Inferior parietal cortex (tissue), 1 donor: ENCODE results near the gene FRS2.

Source experiments
- DNase-seq: peaks from one replicate; pipeline ENCODE4 v3.0.0-alpha.2; 2016; ENCODE audit errors: extremely low spot score

Gene FRS2

DNA sequence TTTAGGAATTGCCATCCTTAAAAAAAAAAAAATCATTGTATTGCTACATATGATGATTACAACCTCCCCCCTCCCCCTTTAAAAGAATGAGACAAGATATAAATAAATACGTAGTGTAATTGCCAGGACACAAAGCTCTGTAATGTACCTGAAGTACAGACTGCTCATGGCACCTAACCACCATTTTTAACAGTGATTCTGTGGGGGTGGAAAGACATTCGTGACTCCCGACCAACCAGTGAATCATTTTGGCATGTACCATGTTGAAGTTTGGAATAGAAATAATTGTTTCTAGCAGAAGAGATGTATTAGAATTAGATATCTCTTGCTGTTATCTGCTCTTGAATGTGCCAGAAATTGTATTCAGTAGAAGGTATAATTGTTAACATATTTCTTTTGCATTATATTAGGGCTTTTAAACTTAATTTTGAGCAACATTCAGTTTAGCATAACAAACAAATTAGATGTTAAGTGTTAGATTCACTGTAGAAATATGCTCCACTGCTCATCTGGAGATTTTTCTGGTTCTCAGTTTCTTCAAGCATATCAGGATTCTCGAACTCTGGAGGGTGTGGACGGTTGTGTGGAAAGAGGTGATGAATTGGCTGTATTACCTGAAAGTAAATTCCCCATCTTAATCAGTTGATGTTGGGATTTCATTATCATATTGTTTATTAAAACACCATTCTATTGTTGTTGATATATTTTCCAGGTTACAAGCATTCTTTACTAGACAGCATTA, 31.1 kb downstream of the FRS2 start:
- DNase-seq: no peak

DNA sequence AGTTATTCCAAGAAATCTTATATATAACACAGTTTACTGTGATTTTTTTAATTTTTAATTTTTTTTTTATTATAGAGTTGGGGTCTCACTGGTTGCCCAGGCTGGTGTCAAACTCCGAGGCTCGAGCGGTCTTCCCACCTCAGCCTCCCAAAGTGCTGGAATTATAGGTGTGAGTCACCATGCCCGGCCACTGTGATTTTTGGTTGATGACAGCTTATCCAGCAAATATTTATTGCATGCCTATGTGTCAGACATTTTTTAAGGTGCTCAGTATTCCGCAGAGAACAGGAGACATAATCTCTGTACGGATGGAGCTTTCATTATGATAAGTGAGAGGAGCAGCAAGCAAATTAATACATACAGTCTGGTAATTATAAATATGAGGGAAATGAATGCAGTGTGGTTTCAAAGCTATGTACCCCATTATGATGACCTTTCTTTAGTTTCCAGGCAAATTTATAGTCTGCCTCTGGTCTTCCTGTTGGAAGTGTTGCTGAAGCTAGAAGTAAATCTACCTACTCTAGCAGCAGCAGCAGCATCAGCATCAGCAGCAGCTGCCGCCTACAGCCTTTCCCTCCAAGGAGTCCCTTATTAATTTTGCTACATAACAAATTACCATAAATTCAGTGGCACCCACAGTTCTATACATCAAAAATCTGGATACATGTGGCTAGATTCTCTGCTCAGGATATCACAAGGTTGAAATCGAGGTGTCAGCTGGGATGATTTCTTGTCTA, 32.3 kb downstream of the FRS2 start:
- no peak for DNase-seq

DNA sequence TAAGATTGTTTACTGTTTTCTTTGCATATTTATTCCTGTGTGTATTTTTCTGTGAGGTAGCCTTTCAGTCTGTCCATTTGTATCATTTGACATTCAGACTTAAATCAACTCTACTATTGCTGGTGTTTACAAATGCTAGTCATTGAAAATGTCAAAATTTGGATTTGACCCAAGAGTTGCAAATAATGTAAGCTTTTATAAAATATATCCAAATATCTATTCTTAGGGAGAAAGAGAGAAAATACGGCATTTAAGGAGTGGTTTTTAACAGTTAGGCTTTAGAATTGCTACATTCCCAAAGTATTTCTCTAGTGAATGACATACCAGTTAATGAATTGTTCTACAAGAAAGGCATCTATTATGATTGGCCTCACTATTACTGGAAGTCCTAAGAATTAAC, 37.9 kb downstream of the FRS2 start:
- no peak for DNase-seq

DNA sequence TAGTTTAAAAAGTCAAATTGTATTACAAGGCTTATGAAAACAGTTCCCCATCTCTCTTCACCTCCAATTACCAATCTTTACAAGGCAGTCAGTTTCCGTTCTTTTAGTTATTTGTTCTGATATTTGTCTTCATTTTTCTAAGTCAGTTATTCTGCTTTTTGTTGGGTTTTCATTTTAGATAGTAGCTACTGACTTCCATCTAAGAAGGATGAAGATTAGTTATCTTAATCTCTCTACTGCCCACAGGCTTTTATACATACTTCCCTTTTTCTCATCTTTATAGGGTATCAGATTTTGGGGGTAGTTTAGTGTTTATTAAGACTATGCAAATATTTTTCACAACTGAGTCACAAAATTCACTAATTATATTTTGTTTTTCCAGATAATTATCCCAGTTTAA, 38.4 kb downstream of the FRS2 start:
- no peak for DNase-seq

DNA sequence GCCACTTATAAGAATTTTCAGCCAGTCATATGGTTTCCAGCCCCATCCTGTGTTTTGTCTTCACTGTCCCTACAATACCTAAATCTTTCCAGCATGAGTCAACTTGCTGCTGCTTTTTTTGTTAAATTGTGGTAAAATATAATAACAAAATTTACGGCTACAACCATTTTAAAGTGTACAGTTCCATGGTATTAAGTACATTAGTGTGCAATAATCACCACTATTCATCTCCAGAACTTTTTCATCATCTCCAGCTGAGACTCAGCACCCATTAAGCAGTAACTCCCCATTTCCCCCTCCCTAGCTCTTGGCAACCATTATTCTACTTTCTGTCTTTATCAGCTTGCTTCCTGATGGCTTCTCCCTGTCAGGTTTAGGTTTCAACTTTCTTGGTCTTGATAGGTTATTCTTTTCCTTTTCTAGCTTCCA, 39.1 kb downstream of the FRS2 start:
- no peak for DNase-seq

DNA sequence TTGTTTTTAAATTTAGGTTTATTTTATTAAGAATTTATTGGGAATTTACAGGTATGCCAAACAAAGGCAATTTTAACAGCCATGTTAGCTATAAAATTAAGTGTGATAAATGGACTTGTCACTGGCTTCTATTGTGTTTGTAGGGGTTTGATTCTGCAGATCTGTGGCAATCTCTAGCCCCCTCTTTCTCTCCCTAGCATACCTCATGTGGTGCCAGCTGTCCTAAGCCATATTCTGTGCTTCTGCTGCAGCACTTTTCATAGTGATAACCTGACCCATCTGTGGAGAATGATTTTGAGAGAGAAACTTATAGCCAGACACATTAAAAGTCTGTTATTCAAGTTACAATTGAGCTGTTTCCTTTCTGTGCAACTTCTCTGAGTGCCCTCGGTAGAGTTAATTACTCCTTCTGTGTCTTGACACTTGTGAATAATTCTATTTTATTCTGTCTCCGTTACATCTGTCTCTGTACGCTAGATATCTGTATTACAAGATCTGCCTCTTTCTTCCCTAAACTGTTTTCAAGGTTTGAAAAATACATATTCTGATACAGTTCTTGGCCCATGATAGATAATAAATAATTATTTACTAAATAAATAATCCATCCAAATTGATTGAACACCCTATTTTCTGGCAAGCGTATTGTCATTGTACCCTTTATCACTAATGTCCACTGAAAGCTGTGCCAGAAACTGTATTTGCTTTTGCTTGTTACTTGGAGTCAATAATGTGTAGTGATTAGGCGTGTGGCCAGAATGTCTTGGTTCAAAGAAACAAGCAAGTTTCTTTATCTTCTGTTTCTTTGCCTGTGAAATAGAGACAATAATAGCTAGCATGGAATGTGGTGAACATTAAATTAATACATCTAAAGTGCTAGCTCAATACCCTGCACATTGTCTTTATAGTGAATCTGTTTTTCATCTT, 40.0 kb downstream of the FRS2 start:
- DNase-seq: no peak

DNA sequence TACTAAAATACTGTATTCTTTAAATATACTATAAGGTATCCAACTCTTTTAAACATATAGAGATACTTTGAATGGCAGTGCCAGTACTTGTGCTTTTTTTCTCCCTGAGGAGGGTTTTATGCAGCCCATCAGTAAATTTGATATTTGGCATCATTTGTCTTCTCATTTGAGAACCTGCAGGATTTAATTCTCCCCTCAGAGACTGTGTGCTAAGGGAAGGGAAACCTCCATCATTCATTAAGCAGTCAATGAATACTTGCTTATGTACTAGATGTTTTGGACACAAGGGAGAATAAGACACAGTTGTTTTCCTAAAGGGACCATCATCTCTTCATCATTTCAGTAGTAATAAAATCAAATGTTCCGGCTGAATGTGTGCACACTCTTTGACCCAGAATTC, 40.8 kb downstream of the FRS2 start:
- DNase-seq: no peak

DNA sequence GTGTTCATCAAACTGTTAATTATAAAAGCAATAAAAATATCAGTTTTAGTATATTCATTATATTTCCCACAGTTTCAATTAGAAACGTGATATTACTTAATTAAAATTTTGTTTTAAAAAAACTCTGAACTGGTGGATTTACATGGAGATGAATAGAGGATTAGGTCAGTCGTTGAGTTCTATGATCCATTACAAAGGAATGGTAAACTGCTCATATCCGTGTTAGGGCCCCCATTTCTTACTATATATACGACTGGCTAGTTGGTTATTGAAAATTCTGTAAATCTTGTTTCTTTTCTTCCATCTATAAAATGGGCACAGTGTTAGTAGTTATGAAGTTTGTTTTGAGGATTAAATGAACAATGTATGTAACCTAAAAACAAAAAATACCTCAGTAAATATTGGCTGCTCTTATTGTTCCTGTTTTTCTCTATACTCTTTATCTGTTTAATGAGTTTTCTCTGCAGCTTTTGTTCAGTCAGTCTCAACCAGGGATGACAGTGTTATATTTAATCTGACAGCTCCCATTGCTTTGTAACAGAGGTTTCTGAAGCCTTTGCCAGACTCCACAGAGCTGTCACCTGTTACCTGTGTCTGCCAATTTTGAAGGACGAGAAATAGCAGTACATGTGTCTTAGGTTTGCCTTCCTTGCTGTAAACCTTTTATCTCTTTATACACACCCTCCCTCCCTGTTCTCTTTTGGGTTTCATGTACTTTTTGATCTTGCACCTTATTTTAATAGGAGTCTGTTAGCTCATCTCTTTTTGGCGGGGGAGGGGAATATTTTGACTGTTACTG, 41.5 kb downstream of the FRS2 start:
- DNase-seq: no peak

DNA sequence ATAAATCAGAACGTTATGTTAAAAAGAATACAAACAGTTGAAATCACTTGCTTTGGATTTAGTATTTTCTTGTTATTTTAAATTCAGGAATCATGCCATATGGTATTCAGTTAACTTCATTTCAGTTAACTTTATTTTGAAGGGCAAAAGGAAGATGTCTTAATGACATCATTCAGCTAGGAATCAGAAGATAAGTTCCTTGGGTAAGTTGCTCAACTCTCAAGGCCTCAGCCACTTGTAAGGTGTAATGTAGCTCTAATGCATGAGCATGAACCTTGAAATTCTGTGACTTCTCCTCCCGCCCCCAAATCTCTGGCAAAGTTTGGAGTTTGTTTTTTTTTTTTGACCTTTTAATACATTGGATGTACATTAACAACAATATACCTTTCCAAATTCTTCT, 42.6 kb downstream of the FRS2 start:
- no peak for DNase-seq

DNA sequence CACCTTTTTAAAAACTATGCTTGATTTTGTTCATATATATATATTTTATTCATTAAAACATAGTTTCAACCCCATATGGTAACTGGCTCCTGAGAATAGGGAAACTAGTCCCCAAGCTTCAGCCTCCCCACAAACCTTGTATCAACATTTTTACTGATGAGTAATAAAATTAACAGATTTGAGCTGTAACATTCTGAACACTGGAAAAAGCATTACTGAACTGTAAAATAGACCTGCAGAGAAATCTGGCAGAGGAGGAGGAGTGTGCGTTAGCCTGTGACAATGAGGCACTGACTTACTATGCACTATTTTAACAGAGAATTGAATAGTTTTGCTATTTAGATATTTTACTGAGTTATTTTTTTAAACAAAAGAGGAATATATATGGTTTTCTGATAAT, 43.1 kb downstream of the FRS2 start:
- no peak for DNase-seq

DNA sequence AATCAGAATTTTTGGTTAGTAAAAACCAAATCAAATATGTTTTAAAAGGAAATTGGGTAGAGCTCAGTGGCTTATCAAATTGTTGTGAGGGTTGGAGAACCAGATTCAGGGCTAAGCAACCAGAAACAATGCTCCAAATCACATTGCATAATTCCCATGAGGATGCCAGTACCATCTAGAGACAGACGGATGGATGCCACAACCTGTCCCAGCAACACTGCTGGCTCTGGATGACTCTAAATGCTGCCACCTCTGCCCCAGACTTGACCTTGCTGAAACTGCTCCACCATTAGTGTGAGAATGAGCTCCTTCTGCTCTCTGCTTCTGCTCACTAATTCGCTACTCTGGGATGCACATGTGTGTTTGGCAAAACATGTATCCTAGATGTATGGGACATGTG, 43.9 kb downstream of the FRS2 start:
- no peak for DNase-seq

DNA sequence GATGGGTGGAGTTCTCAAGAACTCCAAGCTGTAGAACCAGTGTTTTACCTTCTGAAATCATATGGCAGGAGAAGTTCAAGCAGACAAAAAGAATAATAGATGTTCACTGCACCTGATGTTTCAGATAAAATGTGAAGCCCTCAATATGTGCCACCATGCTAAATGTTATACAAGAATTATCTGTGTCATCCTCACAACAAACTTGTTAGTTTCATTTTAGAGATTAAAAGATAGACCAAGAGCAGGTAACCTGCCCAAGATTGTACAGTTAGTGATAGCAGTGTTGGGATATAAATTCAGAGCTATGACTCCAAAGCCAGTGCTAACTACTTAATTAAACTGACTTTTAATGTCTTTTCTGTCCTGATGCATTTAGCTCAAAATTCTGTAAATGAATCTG, 44.7 kb downstream of the FRS2 start:
- DNase-seq: no peak

DNA sequence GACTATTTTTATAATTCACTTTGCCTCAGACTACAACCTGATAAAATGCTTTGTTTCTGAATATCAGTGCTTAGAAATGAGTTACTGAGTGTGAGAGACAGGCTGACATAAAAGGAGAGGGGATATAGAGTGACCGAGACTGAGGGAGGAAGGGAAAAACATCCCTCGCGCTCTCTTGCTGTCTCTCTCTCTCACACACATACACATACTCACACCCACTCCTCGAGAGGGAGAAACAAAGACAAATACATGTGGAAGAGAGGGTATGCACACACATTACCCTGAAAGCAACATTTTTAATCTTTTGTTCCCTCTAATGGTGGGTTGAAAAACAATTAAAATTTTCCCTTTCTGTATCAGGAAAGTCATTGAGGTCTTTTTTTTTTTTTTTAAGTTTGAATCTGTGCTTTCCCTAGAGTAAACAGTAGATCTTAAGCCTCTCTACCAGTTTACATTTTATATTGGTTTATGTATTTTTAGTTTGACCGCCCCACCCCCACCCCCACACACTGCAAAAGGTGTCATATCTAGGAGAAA, 45.3 kb downstream of the FRS2 start:
- DNase-seq: no peak

DNA sequence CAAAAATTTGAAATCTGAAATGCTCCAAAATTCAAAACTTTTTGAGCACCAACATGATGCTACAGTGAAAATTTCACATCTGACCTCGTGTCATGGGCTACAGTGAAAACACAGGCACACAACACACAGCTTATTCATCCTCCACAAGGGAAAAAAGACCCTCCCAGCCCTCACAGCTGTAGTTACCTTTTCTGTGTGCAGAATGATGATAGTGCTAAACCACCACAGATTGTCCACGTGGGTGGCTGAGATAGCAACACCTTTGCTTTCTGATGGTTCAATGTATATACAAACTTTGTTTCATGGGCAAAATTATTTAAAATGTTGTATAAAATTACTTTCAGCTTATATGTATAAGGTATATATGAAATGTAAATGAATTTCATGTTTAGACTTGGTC, 46.8 kb downstream of the FRS2 start:
- DNase-seq: no peak

DNA sequence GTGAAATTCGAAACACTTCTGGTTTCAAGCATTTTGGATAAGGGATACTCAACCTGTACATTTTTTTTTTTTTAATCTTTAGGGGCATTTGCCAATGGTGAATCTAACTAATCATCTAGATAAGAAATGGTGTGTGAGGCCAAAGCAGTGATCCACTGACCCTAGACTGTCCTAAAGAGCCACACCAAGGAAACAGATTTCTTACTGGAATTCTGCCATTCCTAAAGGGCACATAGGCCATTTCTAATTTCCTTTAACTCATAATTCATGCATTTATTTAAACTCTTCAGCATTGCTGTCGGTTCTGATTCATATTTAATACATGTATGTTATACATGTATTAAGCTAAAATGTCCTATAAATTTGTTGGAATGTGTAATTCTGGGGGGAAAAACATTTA, 47.2 kb downstream of the FRS2 start:
- no peak for DNase-seq

DNA sequence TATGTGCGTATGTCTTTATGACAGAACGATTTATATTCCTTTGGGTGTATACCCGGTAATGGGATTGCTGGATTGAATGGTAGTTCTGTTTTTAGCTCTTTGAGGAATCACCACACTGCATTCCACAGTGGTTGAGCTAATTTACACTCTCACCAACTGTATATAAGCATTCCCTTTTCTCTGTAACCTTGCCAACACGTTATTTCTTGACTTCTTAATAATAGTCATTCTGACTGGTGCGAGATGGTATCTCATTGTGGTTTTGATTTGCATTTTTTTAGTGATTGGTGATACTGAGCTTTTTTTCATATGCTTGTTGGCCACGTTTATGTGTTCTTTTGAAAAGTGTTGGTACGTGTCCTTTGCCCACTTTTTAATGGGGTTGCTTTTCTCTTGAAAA, 49.7 kb downstream of the FRS2 start:
- DNase-seq: no peak

DNA sequence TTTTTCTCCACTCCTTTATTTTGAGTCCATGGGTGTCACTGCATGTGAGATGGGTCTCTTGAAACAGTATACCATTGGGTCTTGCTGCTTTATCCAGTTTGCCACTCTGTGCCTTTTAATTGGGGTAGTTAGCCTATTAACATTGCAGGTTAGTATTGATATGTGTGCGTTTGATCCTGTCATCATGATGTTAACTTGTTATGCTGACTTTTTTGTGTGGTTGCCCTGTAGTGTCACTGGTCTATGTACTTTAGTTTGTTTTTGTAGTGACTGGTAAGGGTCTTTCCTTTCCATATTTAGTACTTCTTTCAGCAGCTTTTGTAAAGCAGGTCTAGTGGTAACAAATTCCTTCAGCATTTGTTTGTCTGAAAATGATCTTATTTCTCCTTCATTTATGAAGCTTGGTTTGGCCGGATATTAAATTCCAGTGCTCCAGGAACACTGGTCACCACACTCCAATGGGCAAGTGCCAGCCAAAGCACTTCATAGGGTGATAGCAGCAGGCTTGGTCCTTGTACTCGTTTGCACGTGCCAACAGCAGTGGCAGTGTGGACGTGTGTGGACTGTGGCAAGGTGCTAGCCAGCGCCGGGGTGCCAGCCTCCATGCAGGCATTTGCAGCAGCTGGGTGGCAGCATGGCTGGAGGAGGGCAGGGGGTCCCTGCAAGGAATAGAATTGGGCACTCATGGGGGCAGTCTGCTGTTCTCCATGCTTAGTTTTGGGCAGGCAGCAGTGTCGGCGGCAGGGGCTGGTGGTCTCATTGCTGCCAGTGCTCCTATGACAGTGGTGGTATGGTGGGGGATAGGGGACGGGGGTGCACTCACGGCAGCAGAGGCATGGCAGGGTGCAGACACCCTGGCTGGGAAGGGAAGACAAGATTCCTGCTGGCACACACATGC, 53.5 kb downstream of the FRS2 start:
- DNase-seq: no peak

DNA sequence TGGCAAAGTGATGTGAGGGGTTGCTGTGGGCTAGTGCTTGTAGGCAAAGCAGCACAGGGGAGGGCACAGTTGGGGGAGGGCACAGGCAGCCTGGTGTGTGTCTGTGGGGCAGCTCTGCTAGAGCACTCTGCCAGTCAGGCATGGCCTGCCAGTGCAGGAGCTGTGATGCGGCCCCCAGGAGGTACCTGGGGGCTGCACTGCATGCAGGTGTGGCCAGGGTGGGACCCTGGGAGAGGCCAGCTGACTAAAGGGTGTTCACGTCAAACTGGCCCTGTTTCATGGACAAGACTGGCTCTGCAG, 54.1 kb downstream of the FRS2 start:
- no peak for DNase-seq

DNA sequence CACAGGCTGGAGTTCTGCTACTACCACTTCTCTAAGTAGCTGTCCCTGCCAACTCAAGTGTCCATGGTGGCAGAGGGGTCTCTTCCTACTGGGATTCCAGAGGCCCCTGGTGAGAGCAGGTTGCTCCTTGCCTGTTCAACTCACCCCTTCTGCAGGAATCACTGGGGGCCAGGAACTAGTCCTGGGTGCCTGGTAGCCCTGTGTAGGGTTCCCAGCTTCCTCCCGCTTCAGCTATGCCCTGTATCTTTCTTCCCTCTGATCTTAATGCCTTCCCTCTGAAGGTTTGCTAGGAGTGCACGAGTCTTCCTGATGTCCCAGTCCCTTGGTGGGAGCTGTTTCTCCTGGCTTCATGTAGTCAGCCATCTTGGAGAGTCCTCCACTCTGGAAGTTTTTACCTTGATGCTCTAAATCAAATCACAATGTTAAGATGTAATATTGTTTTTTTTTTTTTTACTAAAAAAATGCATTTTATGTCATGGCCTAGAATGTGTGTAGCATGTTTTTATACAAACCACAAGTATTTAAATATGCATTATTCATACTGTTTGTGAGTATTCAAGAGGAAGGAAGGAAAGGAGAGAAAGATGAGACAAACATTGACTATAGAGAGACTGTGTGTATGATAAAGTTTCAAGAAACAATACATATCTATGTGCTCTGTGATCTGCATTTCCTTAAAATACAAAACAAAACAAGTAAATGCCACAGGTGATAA, 54.7 kb downstream of the FRS2 start:
- DNase-seq: no peak
